Mammary epithelial cell (primary cell): ENCODE measurements around the gene PRKCQ.

Experiments used
- EZH2 ChIP-seq: IDR thresholded peaks from 2 replicates; pipeline ENCODE4 v1.6.1; 2012; ENCODE audit warnings: low read length, inconsistent platforms, borderline replicate concordance
- TF ChIP-seq, protein P1 (sequence below), 2 donors: IDR thresholded peaks in 1 of 2; conservative IDR thresholded peaks in 1 of 2; 2 replicates each; pipeline ENCODE4 v1.5.1; 2011 to 2012; ENCODE audit warnings: inconsistent platforms in 2 of 2, low read length in 2 of 2, mild to moderate bottlenecking in 2 of 2, control low read depth in 1 of 2, low read depth in 1 of 2; ENCODE audit not compliant: insufficient read depth in 1 of 2; ENCODE audit errors: extremely low read depth in 1 of 2

DNA sequence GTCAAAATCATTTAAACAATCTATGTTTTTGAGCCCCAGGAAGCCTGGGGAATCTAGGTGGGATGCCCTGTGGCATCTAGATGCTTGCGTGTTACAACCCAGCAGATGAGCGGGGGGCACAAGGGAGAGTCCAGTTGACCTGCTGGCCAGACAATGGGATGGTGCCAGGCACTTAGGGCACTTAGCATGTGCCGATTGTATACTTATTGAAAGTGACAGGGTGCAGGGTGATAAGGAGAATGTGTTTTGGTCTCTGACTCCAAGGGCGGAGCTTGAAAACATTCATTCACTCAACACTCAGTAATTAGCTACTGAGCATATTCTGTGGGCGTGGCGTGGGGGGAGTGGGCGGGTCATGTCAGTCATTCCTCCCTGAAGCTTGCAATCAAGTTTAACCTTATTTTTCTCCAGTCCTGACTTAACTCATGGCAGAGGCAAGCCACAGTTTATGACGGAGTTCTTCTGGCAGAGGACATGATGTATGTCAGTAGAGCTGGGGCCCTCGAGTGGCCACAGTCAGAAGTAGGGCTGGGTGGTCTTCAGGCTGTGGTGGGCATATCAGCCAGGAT lies 115.1 kb downstream of the PRKCQ start:
- no peak for TF ChIP-seq EZH2
- TF ChIP-seq, protein P1, sequence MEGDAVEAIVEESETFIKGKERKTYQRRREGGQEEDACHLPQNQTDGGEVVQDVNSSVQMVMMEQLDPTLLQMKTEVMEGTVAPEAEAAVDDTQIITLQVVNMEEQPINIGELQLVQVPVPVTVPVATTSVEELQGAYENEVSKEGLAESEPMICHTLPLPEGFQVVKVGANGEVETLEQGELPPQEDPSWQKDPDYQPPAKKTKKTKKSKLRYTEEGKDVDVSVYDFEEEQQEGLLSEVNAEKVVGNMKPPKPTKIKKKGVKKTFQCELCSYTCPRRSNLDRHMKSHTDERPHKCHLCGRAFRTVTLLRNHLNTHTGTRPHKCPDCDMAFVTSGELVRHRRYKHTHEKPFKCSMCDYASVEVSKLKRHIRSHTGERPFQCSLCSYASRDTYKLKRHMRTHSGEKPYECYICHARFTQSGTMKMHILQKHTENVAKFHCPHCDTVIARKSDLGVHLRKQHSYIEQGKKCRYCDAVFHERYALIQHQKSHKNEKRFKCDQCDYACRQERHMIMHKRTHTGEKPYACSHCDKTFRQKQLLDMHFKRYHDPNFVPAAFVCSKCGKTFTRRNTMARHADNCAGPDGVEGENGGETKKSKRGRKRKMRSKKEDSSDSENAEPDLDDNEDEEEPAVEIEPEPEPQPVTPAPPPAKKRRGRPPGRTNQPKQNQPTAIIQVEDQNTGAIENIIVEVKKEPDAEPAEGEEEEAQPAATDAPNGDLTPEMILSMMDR (conservative IDR thresholded peaks at IDR 0.05 in 1 of 2, IDR thresholded peaks at IDR 0.05 in 1 of 2; ENCODE audit: extremely low read depth in 1 of 2, insufficient read depth in 1 of 2, low read depth in 1 of 2, low read length in 2 of 2) = no peak
